Fibroblast of lung (primary cell): Measurements from ENCODE around the gene AP4B1. TPM values are rescaled to one million over a fixed set of nuclear protein-coding genes. Genes with fewer than 3 reads are reported as not detected.

Experiments used
- DNase-seq, 2 donors: peaks; one replicate each; pipeline versions ENCODE4 v3.0.0 to v3.0.0-alpha.2; 2010; ENCODE audit warnings: low read depth in 2 of 2
- H2AFZ ChIP-seq: 2 replicates; pipeline ENCODE4 v1.5.1; 2012; ENCODE audit warnings: low read length, control low read depth, inconsistent platforms
- H3K27ac ChIP-seq: 2 replicates; pipeline ENCODE4 v1.5.1; 2011; ENCODE audit warnings: low read length, control low read depth; ENCODE audit not compliant: insufficient read depth
- H3K27me3 ChIP-seq: 2 replicates; pipeline ENCODE4 v1.5.1; 2011; ENCODE audit warnings: mild to moderate bottlenecking, low read length; ENCODE audit not compliant: control insufficient read depth, insufficient read depth
- H3K36me3 ChIP-seq: 2 replicates; pipeline ENCODE4 v1.5.1; 2011; ENCODE audit warnings: low read length; ENCODE audit not compliant: control insufficient read depth, insufficient read depth
- H3K4me1 ChIP-seq: 2 replicates; pipeline ENCODE4 v1.5.1; 2011; ENCODE audit warnings: low read length; ENCODE audit not compliant: control insufficient read depth, insufficient read depth; ENCODE audit errors: extremely low read depth
- H3K4me2 ChIP-seq: 2 replicates; pipeline ENCODE4 v1.5.1; 2011; ENCODE audit warnings: low read length, control low read depth; ENCODE audit not compliant: insufficient read depth; ENCODE audit errors: extremely low read depth
- H3K4me3 ChIP-seq, 4 experiments: fragments of 200-600 bp in 1 of 4; sonication (generic) in 1 of 4; replicated peaks in 1 of 4; 2 replicates each; pipeline ENCODE4 v1.5.1; 2011 to 2016; ENCODE audit warnings: low read length in 4 of 4, low read depth in 3 of 4, mild to moderate bottlenecking in 3 of 4, control low read depth in 2 of 4, inconsistent platforms in 1 of 4, mixed read lengths in 1 of 4; ENCODE audit not compliant: insufficient read depth in 1 of 4; ENCODE audit errors: control extremely low read depth in 1 of 4
- H3K79me2 ChIP-seq: 2 replicates; pipeline ENCODE4 v1.5.1; 2012; ENCODE audit warnings: mild to moderate bottlenecking, low read length, inconsistent platforms; ENCODE audit not compliant: control insufficient read depth, insufficient read depth
- H3K9ac ChIP-seq: 2 replicates; pipeline ENCODE4 v1.5.1; 2011; ENCODE audit warnings: mild to moderate bottlenecking, low read length, control low read depth; ENCODE audit not compliant: insufficient read depth
- H3K9me3 ChIP-seq: 2 replicates; pipeline ENCODE4 v1.5.1; 2012; ENCODE audit warnings: low read depth, low read length; ENCODE audit not compliant: control insufficient read depth, insufficient read depth
- H4K20me1 ChIP-seq: 2 replicates; pipeline ENCODE4 v1.5.1; 2011; ENCODE audit warnings: low read length; ENCODE audit not compliant: control insufficient read depth, insufficient read depth; ENCODE audit errors: extremely low read depth
- EZH2 ChIP-seq: IDR thresholded peaks from 2 replicates; pipeline ENCODE4 v1.5.1; 2012; ENCODE audit warnings: low read length, control low read depth, mild to moderate bottlenecking; ENCODE audit errors: missing control alignments
- polyA minus RNA-seq: library from RNA; depleted of rRNA, polyadenylated mRNA; stranded (reverse); fragments of >200 nt; gene quantifications from 2 replicates; pipeline ENCODE4 v1.2.3, GENCODE V29; 2011; ENCODE audit warnings: low replicate concordance
- polyA plus RNA-seq, 2 donors: library from polyadenylated mRNA; depleted of rRNA in 1 of 2; stranded (reverse) in 1 of 2; unstranded in 1 of 2; fragments of >200 nt; gene quantifications; 2 replicates each; pipeline ENCODE4 v1.2.1, GENCODE V29; 2011 to 2012; ENCODE audit warnings: missing spikeins in 1 of 2
- total RNA-seq: library from RNA; depleted of rRNA; stranded (reverse); fragments of >200 nt; gene quantifications from 2 replicates; pipeline ENCODE4 v1.2.1, GENCODE V29; 2014
- TF ChIP-seq, protein P1 (sequence below), 2 donors: IDR thresholded peaks in 1 of 2; conservative IDR thresholded peaks in 1 of 2; 1 replicate in 1 of 2; 2 replicates in 1 of 2; pipeline ENCODE4 v1.5.1; 2011 to 2012; ENCODE audit warnings: low read length in 2 of 2, control low read depth in 1 of 2, inconsistent platforms in 1 of 2, low read depth in 1 of 2, mild to moderate bottlenecking in 1 of 2

Gene AP4B1
- total RNA-seq, result 11.7 and 12.1 TPM in 2 replicates
- polyA plus RNA-seq, result 16.8 TPM in 2 replicates
- 9.3 and 11.4 TPM in 2 replicates for polyA plus RNA-seq (2012)
- polyA minus RNA-seq, result 1.9 and 6.5 TPM in 2 replicates

- no peaks in the 10 kb centered on the region for H3K9me3 ChIP-seq
- peak within 1 kb of the TSS; percentile 93 for H2AFZ ChIP-seq
- peaks cover 25% of the 10 kb centered on the region for H3K79me2 ChIP-seq
- peak within 1 kb of the TSS; percentile 73 to 91 (median 88) for H3K4me3 ChIP-seq
- DNase-seq, result peak; percentile 100
- H4K20me1 ChIP-seq, result no peaks in the 10 kb centered on the region
- TF ChIP-seq, protein P1, sequence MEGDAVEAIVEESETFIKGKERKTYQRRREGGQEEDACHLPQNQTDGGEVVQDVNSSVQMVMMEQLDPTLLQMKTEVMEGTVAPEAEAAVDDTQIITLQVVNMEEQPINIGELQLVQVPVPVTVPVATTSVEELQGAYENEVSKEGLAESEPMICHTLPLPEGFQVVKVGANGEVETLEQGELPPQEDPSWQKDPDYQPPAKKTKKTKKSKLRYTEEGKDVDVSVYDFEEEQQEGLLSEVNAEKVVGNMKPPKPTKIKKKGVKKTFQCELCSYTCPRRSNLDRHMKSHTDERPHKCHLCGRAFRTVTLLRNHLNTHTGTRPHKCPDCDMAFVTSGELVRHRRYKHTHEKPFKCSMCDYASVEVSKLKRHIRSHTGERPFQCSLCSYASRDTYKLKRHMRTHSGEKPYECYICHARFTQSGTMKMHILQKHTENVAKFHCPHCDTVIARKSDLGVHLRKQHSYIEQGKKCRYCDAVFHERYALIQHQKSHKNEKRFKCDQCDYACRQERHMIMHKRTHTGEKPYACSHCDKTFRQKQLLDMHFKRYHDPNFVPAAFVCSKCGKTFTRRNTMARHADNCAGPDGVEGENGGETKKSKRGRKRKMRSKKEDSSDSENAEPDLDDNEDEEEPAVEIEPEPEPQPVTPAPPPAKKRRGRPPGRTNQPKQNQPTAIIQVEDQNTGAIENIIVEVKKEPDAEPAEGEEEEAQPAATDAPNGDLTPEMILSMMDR (conservative IDR thresholded peaks at IDR 0.05 in 1 of 2, IDR thresholded peaks at IDR 0.05 in 1 of 2; ENCODE audit: low read depth in 1 of 2, low read length in 2 of 2), result peak; percentile 66 to 68
- no peak for TF ChIP-seq EZH2
- H3K4me2 ChIP-seq, result peak within 1 kb of the TSS; percentile 92
- H3K27ac ChIP-seq, result peak within 1 kb of the TSS; percentile 85
- peak within 1 kb of the TSS; percentile 77 for H3K9ac ChIP-seq
- H3K36me3 ChIP-seq, result peaks cover 2% of the 10 kb centered on the region
- no peaks in the 10 kb centered on the region for H3K4me1 ChIP-seq
- no peaks in the 10 kb centered on the region for H3K27me3 ChIP-seq
Observed at GRCh38 chr1:113904674-113905434, at the start of gene AP4B1, which contains the start of gene DCLRE1B. Gene AP4B1 (minus strand): TSS chr1:113904799. CDS start chr1:113904717, 82 bp downstream. Gene DCLRE1B (plus strand): TSS chr1:113905326. CDS start chr1:113905587, 261 bp downstream.

DNA sequence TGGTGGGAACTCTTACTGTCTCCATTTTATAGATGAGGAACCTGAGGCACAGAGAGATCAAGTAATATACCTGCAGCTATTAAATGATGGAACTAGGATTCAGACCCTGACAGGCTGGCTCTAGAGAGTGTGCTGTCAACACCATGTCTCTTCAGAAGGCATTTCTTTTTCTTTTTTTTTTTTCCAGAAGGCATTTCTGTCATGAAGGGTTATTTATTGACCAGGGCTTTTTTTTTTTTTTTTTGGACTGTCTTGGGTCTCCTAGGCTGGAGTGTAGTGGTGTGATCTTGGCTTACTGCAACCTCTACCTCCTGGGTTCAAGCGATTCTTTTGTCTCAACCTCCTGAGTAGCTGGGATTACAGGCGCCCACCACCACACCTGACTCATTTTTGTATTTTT, 47.1 kb upstream of the AP4B1 start:
- Histone ChIP-seq H3K9me3 (no peaks in the 10 kb centered on the region), H4K20me1 (no peaks in the 10 kb centered on the region), H3K36me3 (no peaks in the 10 kb centered on the region), H3K9ac (no peak overlapping the region), H2AFZ (no peak overlapping the region), H3K27me3 (no peaks in the 10 kb centered on the region), H3K4me3 (no peak overlapping the region), H3K4me1 (no peaks in the 10 kb centered on the region), H3K27ac (no peak overlapping the region), H3K79me2 (peaks cover 8% of the 10 kb centered on the region), H3K4me2 (no peak overlapping the region)
- TF ChIP-seq EZH2, result no peak
- TF ChIP-seq, protein P1 (conservative IDR thresholded peaks at IDR 0.05 in 1 of 2, IDR thresholded peaks at IDR 0.05 in 1 of 2; ENCODE audit: low read depth in 1 of 2, low read length in 2 of 2), result no peak
- no peak for DNase-seq

DNA sequence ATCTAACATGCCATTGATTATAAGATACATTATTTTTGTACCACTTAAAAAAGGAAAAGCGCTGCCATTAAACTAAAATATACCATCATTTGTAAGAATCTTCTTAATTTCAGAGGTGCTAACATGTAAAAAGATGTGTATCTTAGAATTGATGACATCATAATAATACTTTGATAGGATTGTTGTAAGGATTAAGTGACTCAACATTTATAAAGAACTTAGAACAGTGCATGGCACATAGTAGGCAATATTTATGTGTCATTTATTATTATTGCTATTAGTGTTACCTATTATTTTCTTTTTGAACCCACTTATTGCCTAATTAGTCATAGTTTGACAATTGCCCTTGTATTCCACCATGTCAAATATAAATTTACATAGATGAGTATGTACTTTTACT, 46.3 kb upstream of the AP4B1 start:
- no peak overlapping the region for H3K27ac ChIP-seq
- DNase-seq, result no peak
- H3K4me3 ChIP-seq, result no peak overlapping the region
- H3K9ac ChIP-seq, result no peak overlapping the region
- no peaks in the 10 kb centered on the region for H3K4me1 ChIP-seq
- TF ChIP-seq EZH2, result no peak
- TF ChIP-seq, protein P1 (conservative IDR thresholded peaks at IDR 0.05 in 1 of 2, IDR thresholded peaks at IDR 0.05 in 1 of 2; ENCODE audit: low read depth in 1 of 2, low read length in 2 of 2), result no peak
- no peaks in the 10 kb centered on the region for H3K27me3 ChIP-seq
- H3K9me3 ChIP-seq, result no peaks in the 10 kb centered on the region
- peaks cover 11% of the 10 kb centered on the region for H3K79me2 ChIP-seq
- no peaks in the 10 kb centered on the region for H4K20me1 ChIP-seq
- H2AFZ ChIP-seq, result no peak overlapping the region
- no peaks in the 10 kb centered on the region for H3K36me3 ChIP-seq
- H3K4me2 ChIP-seq, result no peak overlapping the region
